Activated CD8-positive, alpha-beta T cell treated with anti-CD3 and anti-CD28 coated beads for 36 hours (primary cell): ENCODE results near the gene CAPN10. TPM values are rescaled to one million over a fixed set of nuclear protein-coding genes. Genes with fewer than 3 reads are reported as not detected.

ENCODE experiments used
- ATAC-seq: fragments of 200-7000 bp; cut with Tn5 transposase; one replicate; pipeline ENCODE4 v1.10.0; 2021; ENCODE audit warnings: mild to moderate bottlenecking, moderate library complexity
- CTCF ChIA-PET: fragments of 350-600 bp; sonication (Branson Sonifier 250); formaldehyde crosslinking; loops from one replicate; lab custom pipeline; 2021; ENCODE audit warnings: antibody characterized with exemption; lab: Charles Lee
- POLR2A ChIA-PET: fragments of 350-600 bp; sonication (Branson Sonifier 250); formaldehyde crosslinking; loops from one replicate; lab custom pipeline; 2021; ENCODE audit warnings: antibody characterized with exemption; lab: Charles Lee
- DNase-seq: peaks from one replicate; pipeline ENCODE4 v3.0.0-alpha.2; 2020
- H3K27ac Mint-ChIP-seq: one replicate; pipeline ENCODE4 v1.8.0; 2021; ENCODE audit warnings: mild to moderate bottlenecking, mixed read lengths
- H3K27me3 Mint-ChIP-seq: one replicate; pipeline ENCODE4 v1.8.0; 2021; ENCODE audit warnings: mixed read lengths
- H3K36me3 Mint-ChIP-seq: one replicate; pipeline ENCODE4 v1.8.0; 2021; ENCODE audit warnings: low read depth, mixed read lengths
- H3K4me1 Mint-ChIP-seq: one replicate; pipeline ENCODE4 v1.8.0; 2021; ENCODE audit warnings: low read depth, mixed read lengths
- H3K4me3 Mint-ChIP-seq: one replicate; pipeline ENCODE4 v1.8.0; 2021; ENCODE audit warnings: mild to moderate bottlenecking, moderate library complexity, mixed read lengths
- H3K9me3 Mint-ChIP-seq: one replicate; pipeline ENCODE4 v1.8.0; 2021; ENCODE audit warnings: mixed read lengths
- CTCF ChIP-seq: fragments of 200-600 bp; IDR thresholded peaks from one replicate; pipeline ENCODE4 v1.8.0; 2022; ENCODE audit warnings: antibody characterized with exemption, mild to moderate bottlenecking
- intact Hi-C: fragments of 100-400 bp; cut with micrococcal nuclease; formaldehyde crosslinking; loops from one replicate; pipeline ENCODE4 v1.10.0; 2022
- total RNA-seq, 2 experiments: library from RNA; stranded (reverse); gene quantifications; one replicate each; pipeline ENCODE4 v1.2.3, GENCODE V29; 2021

The CAPN10 gene
- total RNA-seq, 2 experiments from 2014 or later, result 26.8 to 29.1 TPM

GRCh38 chr2:240589375-240589774, 2.8 kb downstream of the CAPN10 start:
- ChIA-PET CTCF (interaction anchor here (1.2 to 5.2 kb wide), 4 partner anchors 9 to 75 kb away, joined by 3 to 48 read pairs (median 3); no protein-coding TSS in a partner anchor), POLR2A (interaction anchor here (4.1 to 8.2 kb wide), 2 partner anchors 26 to 33 kb away, joined by 23 to 118 read pairs; partner anchors contain the start of genes ANKMY1, DUSP28 and RNPEPL1)
- DNase-seq (no peak), ATAC-seq (no peak)
- no peak overlapping the region for H3K4me3 Mint-ChIP-seq
- peaks cover 26% of the 10 kb centered on the region for H3K4me1 Mint-ChIP-seq
- no peak for TF ChIP-seq CTCF
- no peaks in the 10 kb centered on the region for H3K9me3 Mint-ChIP-seq
- H3K36me3 Mint-ChIP-seq, result peaks cover 4% of the 10 kb centered on the region
- intact Hi-C loops, result no loop called here
- H3K27ac Mint-ChIP-seq, result no peak overlapping the region
- no peaks in the 10 kb centered on the region for H3K27me3 Mint-ChIP-seq

DNA sequence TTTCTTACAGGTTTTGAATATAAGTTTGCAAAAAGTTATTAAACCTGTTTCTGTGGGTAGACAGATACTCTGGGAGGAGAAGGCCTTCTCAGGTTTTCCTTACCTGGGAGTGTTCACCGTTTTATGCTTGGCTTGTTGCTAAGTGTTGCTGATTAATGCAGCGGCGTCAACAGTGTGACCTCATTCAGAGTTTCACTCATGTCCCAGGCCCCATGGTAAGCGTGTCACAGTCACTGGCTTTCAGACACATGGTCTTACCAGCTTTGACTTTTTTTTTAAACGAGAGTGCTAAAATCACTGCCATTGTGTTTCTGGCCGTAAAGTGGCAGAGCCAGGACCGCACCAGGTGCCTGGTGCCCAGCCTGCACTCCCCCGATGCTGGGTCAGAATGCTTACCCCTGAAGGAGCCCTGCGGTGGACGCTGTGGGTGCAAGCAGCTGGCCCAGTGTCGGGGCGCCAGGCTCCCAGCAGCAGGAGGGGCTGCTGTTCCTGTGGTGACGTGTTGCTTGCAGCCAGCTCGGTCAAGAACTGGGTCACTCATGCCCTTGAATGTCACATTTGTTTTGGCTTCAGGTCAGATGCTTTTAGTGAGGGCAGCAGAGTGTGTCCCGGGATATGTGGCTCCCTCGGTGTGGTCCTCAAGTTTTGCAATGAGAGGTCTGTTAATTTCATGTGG, 3.5 kb downstream of the CAPN10 start:
- Mint-ChIP-seq H3K4me3 (no peak overlapping the region), H3K4me1 (peaks cover 20% of the 10 kb centered on the region), H3K36me3 (peaks cover 1% of the 10 kb centered on the region), H3K27me3 (no peaks in the 10 kb centered on the region), H3K9me3 (no peaks in the 10 kb centered on the region), H3K27ac (no peak overlapping the region)
- intact Hi-C loops, result no loop called here
- no peak for TF ChIP-seq CTCF
- POLR2A ChIA-PET, result interaction anchor here (8.2 kb wide), 1 partner anchor 26 kb away, joined by 118 read pairs; the partner anchor contains the start of genes ANKMY1, DUSP28 and RNPEPL1
- ATAC-seq, result no peak
- no peak for DNase-seq
- CTCF ChIA-PET, result interaction anchor here (1.0 to 1.2 kb wide), 2 partner anchors 23 to 40 kb away, joined by 3 read pairs; no protein-coding TSS in a partner anchor

DNA sequence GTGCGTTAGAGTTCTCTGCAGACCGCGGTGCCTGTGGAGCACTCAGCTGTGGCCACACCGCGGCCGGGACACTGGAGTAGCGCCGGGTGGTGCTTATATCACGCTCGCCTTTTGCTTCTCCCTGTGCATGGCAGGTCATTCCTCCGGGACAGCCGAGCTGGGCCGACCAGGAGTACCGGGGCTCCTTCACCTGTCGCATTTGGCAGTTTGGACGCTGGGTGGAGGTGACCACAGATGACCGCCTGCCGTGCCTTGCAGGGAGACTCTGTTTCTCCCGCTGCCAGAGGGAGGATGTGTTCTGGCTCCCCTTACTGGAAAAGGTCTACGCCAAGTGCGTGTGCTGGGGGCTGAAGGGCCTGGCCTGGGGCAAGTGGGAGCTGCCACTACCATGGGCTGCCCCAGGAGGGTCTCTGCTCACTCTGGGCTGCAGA, 4.2 kb downstream of the CAPN10 start:
- Mint-ChIP-seq H3K4me3 (no peak overlapping the region), H3K27me3 (no peaks in the 10 kb centered on the region), H3K9me3 (no peaks in the 10 kb centered on the region), H3K27ac (no peak overlapping the region), H3K36me3 (peaks cover 1% of the 10 kb centered on the region), H3K4me1 (peaks cover 18% of the 10 kb centered on the region)
- DNase-seq (no peak), ATAC-seq (no peak)
- intact Hi-C loops, result no loop called here
- ChIA-PET CTCF (interaction anchor here (1.0 kb wide), 1 partner anchor 22 kb away, joined by 3 read pairs; no protein-coding TSS in a partner anchor), POLR2A (no interaction called here)
- TF ChIP-seq CTCF, result no peak

- TF ChIP-seq CTCF, result no peak
- ChIA-PET POLR2A (interaction anchor here (0.6 kb wide), 1 partner anchor 141 kb away, joined by 3 read pairs; no protein-coding TSS in a partner anchor), CTCF (interaction anchor here (1.0 kb wide), 1 partner anchor 22 kb away, joined by 3 read pairs; no protein-coding TSS in a partner anchor)
- Mint-ChIP-seq H3K4me3 (no peak overlapping the region), H3K4me1 (peaks cover 18% of the 10 kb centered on the region), H3K36me3 (peaks cover 1% of the 10 kb centered on the region), H3K27me3 (no peaks in the 10 kb centered on the region), H3K9me3 (no peaks in the 10 kb centered on the region), H3K27ac (no peak overlapping the region)
- intact Hi-C loops, result no loop called here
- DNase-seq (no peak), ATAC-seq (no peak)
These were observed 4.7 kb downstream of the CAPN10 start for GRCh38 chr2:240591226-240591625.

GRCh38 chr2:240591784-240592183, 5.2 kb downstream of the CAPN10 start:
- Mint-ChIP-seq H3K4me1 (peaks cover 18% of the 10 kb centered on the region), H3K9me3 (no peaks in the 10 kb centered on the region), H3K27me3 (no peaks in the 10 kb centered on the region), H3K27ac (no peak overlapping the region), H3K4me3 (no peak overlapping the region), H3K36me3 (peaks cover 1% of the 10 kb centered on the region)
- ChIA-PET CTCF (no interaction called here), POLR2A (interaction anchor here (0.6 kb wide), 1 partner anchor 141 kb away, joined by 3 read pairs; no protein-coding TSS in a partner anchor)
- ATAC-seq (no peak), DNase-seq (no peak)
- intact Hi-C loops, result no loop called here
- TF ChIP-seq CTCF, result no peak
